DLD1 (cell line): Measurements from ENCODE around the gene KCNT2.
"Not testable (repeated sequence)": the region's sequence is repeated elsewhere in the genome, so short reads cannot be mapped to it uniquely, and the experiment has no call there.

Source experiments
- in situ Hi-C: cut with HindIII; loops from 2 replicates; pipeline ENCODE4 v1.10.0; 2017; ENCODE audit warnings: low sequenced_read_pairs

KCNT2 gene

GRCh38 chr1:196608390-196609369 lies at the start of gene KCNT2:
TSS of gene KCNT2 (minus strand) at chr1:196608440. CDS start at chr1:196608309, 131 bp downstream.
- in situ Hi-C loops = no loop called here

GRCh38 chr1:196655494-196655893 lies 47.3 kb upstream of the KCNT2 start:
- in situ Hi-C loops = loop anchor here (25.0 kb wide), 1 partner anchor 318 kb away; no protein-coding TSS in a partner anchor

- in situ Hi-C loops = loop anchor here (25.0 kb wide), 1 partner anchor 318 kb away; no protein-coding TSS in a partner anchor
Measured at GRCh38 chr1:196655071-196655470, 46.8 kb upstream of the KCNT2 start.

- in situ Hi-C loops = loop anchor here (25.0 kb wide), 1 partner anchor 317 kb away; no protein-coding TSS in a partner anchor
Measured at GRCh38 chr1:196654271-196654670, 46.0 kb upstream of the KCNT2 start.

GRCh38 chr1:196651637-196652215 lies 43.5 kb upstream of the KCNT2 start, which contains the start of gene CFH:
TSS of gene CFH (plus strand) at chr1:196652043. CDS start at chr1:196652118, 75 bp downstream.
- in situ Hi-C loops = loop anchor here (25.0 kb wide), 1 partner anchor 314 kb away; no protein-coding TSS in a partner anchor

- in situ Hi-C loops = loop anchor here (25.0 kb wide), 1 partner anchor 314 kb away; no protein-coding TSS in a partner anchor
Measured at GRCh38 chr1:196651079-196651478, 42.8 kb upstream of the KCNT2 start.

GRCh38 chr1:196650403-196650802 lies 42.2 kb upstream of the KCNT2 start:
- in situ Hi-C loops = loop anchor here (25.0 kb wide), 1 partner anchor 313 kb away; no protein-coding TSS in a partner anchor

- in situ Hi-C loops = loop anchor here (25.0 kb wide), 1 partner anchor 313 kb away; no protein-coding TSS in a partner anchor
Measured at GRCh38 chr1:196649990-196650389, 41.8 kb upstream of the KCNT2 start.

- in situ Hi-C loops = no loop called here
Measured at GRCh38 chr1:196640976-196641375, 32.7 kb upstream of the KCNT2 start.

GRCh38 chr1:196639291-196639690 lies 31.1 kb upstream of the KCNT2 start:
- in situ Hi-C loops = not testable (repeated sequence)

- in situ Hi-C loops = no loop called here
Measured at GRCh38 chr1:196638466-196638865, 30.2 kb upstream of the KCNT2 start.

- in situ Hi-C loops = no loop called here
Measured at GRCh38 chr1:196637606-196638005, 29.4 kb upstream of the KCNT2 start.

GRCh38 chr1:196628838-196629237 lies 20.6 kb upstream of the KCNT2 start:
- in situ Hi-C loops = no loop called here

- in situ Hi-C loops = no loop called here
Measured at GRCh38 chr1:196623079-196623478, 14.8 kb upstream of the KCNT2 start.

GRCh38 chr1:196619721-196620120 lies 11.5 kb upstream of the KCNT2 start:
- in situ Hi-C loops = no loop called here

- in situ Hi-C loops = no loop called here
Measured at GRCh38 chr1:196611873-196612272, 3.6 kb upstream of the KCNT2 start.

- in situ Hi-C loops = no loop called here
Measured at GRCh38 chr1:196609370-196609737, 1.1 kb upstream of the KCNT2 start.

- in situ Hi-C loops = no loop called here
Measured at GRCh38 chr1:196607981-196608380, 259 bp downstream of the KCNT2 start.

- in situ Hi-C loops = no loop called here
Measured at GRCh38 chr1:196603651-196604050, 4.6 kb downstream of the KCNT2 start.

GRCh38 chr1:196598942-196599748 lies 9.1 kb downstream of the KCNT2 start:
- in situ Hi-C loops = no loop called here

- in situ Hi-C loops = no loop called here
Measured at GRCh38 chr1:196594700-196595099, 13.5 kb downstream of the KCNT2 start.
